GM12873 (cell line): ENCODE data around the gene CPNE4.

Experiments
- CTCF ChIP-seq: IDR thresholded peaks from 2 replicates; pipeline ENCODE4 v1.5.1; 2012; ENCODE audit warnings: low read depth, mild to moderate bottlenecking, moderate library complexity, low read length, control low read depth; ENCODE audit not compliant: insufficient read depth; ENCODE audit errors: missing control alignments

The CPNE4 gene

GRCh38 chr3:131704098-131704497 lies 330.7 kb downstream of the CPNE4 start:
- no peak for TF ChIP-seq CTCF

- TF ChIP-seq CTCF, result no peak
Measured at GRCh38 chr3:131702146-131702545, 332.7 kb downstream of the CPNE4 start.

GRCh38 chr3:131701153-131701770 lies 333.6 kb downstream of the CPNE4 start:
- TF ChIP-seq CTCF, result no peak

GRCh38 chr3:131699001-131699400 lies 335.8 kb downstream of the CPNE4 start:
- no peak for TF ChIP-seq CTCF

- TF ChIP-seq CTCF, result no peak
Measured at GRCh38 chr3:131694376-131694775, 340.4 kb downstream of the CPNE4 start.

GRCh38 chr3:131692356-131692755 lies 342.5 kb downstream of the CPNE4 start:
- no peak for TF ChIP-seq CTCF

GRCh38 chr3:131690800-131691199 lies 344.0 kb downstream of the CPNE4 start:
- TF ChIP-seq CTCF, result no peak

- no peak for TF ChIP-seq CTCF
Measured at GRCh38 chr3:131688370-131688769, 346.4 kb downstream of the CPNE4 start.
